ENCODE data around the gene SLC6A13.

- TF ChIP-seq CTCF (IDR thresholded peaks at IDR 0.05): no peak
- no peak for TF ChIP-seq POLR2A (IDR thresholded peaks at IDR 0.05)
These were observed 65.3 kb downstream of the SLC6A13 start for GRCh38 chr12:197347-197746.
